Epithelial cell of proximal tubule (primary cell): ENCODE measurements around the gene DPYSL3. TPM values are rescaled to one million over a fixed set of nuclear protein-coding genes. Genes with fewer than 3 reads are reported as not detected.

Source experiments
- DNase-seq: peaks from one replicate; pipeline ENCODE4 v3.0.0-alpha.2; 2011; ENCODE audit warnings: low read depth
- H3K4me3 ChIP-seq: 2 replicates; pipeline ENCODE4 v1.5.1; 2011; ENCODE audit warnings: low read depth, mild to moderate bottlenecking, low read length
- CTCF ChIP-seq: conservative IDR thresholded peaks from 2 replicates; pipeline ENCODE4 v1.5.1; 2012; ENCODE audit warnings: low read depth, mild to moderate bottlenecking, low read length
- total RNA-seq: library from RNA; depleted of rRNA; stranded (reverse); fragments of >200 nt; gene quantifications from 2 replicates; pipeline ENCODE4 v1.2.3, GENCODE V29; 2015

Gene DPYSL3
- total RNA-seq, 1 donor from 2014 or later, result 38.3 TPM

GRCh38 chr5:147344861-147345260 is 165.0 kb downstream of the DPYSL3 start:
- no peak for DNase-seq
- no peak overlapping the region for H3K4me3 ChIP-seq
- no peak for TF ChIP-seq CTCF

GRCh38 chr5:147341345-147341744 is 168.5 kb downstream of the DPYSL3 start:
- no peak for TF ChIP-seq CTCF
- no peak overlapping the region for H3K4me3 ChIP-seq
- no peak for DNase-seq

GRCh38 chr5:147340941-147341340 is 168.9 kb downstream of the DPYSL3 start:
- DNase-seq, result no peak
- H3K4me3 ChIP-seq, result no peak overlapping the region
- no peak for TF ChIP-seq CTCF
